HUES48 (cell line): ENCODE results near the gene COMMD1.
"Not testable (repeated sequence)": the region's sequence is repeated elsewhere in the genome, so short reads cannot be mapped to it uniquely, and the experiment has no call there.

ENCODE experiments used
- H3K27ac ChIP-seq: one replicate; pipeline ENCODE4 v1.7.0; 2013; ENCODE audit warnings: low read depth, low read length, inconsistent platforms
- H3K27me3 ChIP-seq: 2 replicates; pipeline ENCODE4 v1.6.1; 2013; ENCODE audit warnings: mild to moderate bottlenecking, low read length; ENCODE audit not compliant: control insufficient read depth, insufficient read depth
- H3K36me3 ChIP-seq: 2 replicates; pipeline ENCODE4 v1.6.1; 2013; ENCODE audit warnings: low read length; ENCODE audit not compliant: control insufficient read depth, insufficient read depth
- H3K4me1 ChIP-seq: 2 replicates; pipeline ENCODE4 v1.6.1; 2013; ENCODE audit warnings: mild to moderate bottlenecking, low read length; ENCODE audit not compliant: control insufficient read depth, insufficient read depth
- H3K4me3 ChIP-seq: 2 replicates; pipeline ENCODE4 v1.5.1; 2013; ENCODE audit warnings: mild to moderate bottlenecking, low read depth, low read length
- H3K9ac ChIP-seq: 2 replicates; pipeline ENCODE4 v1.6.1; 2013; ENCODE audit warnings: mild to moderate bottlenecking, low read depth, low read length, moderate library complexity
- H3K9me3 ChIP-seq: 2 replicates; pipeline ENCODE4 v1.6.1; 2013; ENCODE audit warnings: low read length; ENCODE audit not compliant: control insufficient read depth, insufficient read depth

The COMMD1 gene

GRCh38 chr2:62160691-62161090, 255.2 kb downstream of the COMMD1 start:
- not testable (repeated sequence) for H3K9ac ChIP-seq, H3K36me3 ChIP-seq
- H3K4me1 ChIP-seq, result peaks cover 13% of the 10 kb centered on the region

GRCh38 chr2:62163106-62163831, 257.8 kb downstream of the COMMD1 start:
- Histone ChIP-seq H3K4me3 (no peak overlapping the region), H3K4me1 (peaks cover 3% of the 10 kb centered on the region; the same call in 1 of the 2 replicates), H3K36me3 (no peaks in the 10 kb centered on the region), H3K9me3 (no peaks in the 10 kb centered on the region), H3K27me3 (no peaks in the 10 kb centered on the region), H3K27ac (no peak overlapping the region), H3K9ac (no peak overlapping the region)

More at GRCh38 chr2:62160691-62161090, 255.2 kb downstream of the COMMD1 start:
- not testable (repeated sequence) for H3K27me3 ChIP-seq, H3K27ac ChIP-seq, H3K9me3 ChIP-seq, H3K4me3 ChIP-seq

GRCh38 chr2:62163834-62164233, 258.4 kb downstream of the COMMD1 start:
- H3K4me1 ChIP-seq, result peaks cover 3% of the 10 kb centered on the region; the same call in 1 of the 2 replicates
- H3K4me3 ChIP-seq, result no peak overlapping the region
- H3K27me3 ChIP-seq, result no peaks in the 10 kb centered on the region
- H3K9ac ChIP-seq, result no peak overlapping the region
- no peak overlapping the region for H3K27ac ChIP-seq
- no peaks in the 10 kb centered on the region for H3K9me3 ChIP-seq
- H3K36me3 ChIP-seq, result no peaks in the 10 kb centered on the region

- H3K9ac ChIP-seq, result no peak overlapping the region
- no peak overlapping the region for H3K27ac ChIP-seq
- H3K36me3 ChIP-seq, result no peaks in the 10 kb centered on the region
- H3K9me3 ChIP-seq, result no peaks in the 10 kb centered on the region
- H3K27me3 ChIP-seq, result no peaks in the 10 kb centered on the region
- no peak overlapping the region for H3K4me3 ChIP-seq
- no peaks in the 10 kb centered on the region for H3K4me1 ChIP-seq
Measured at GRCh38 chr2:62175728-62176127, 270.3 kb downstream of the COMMD1 start.

- Histone ChIP-seq H3K27ac (no peak overlapping the region), H3K36me3 (no peaks in the 10 kb centered on the region), H3K27me3 (no peaks in the 10 kb centered on the region), H3K9me3 (no peaks in the 10 kb centered on the region), H3K4me3 (no peak overlapping the region), H3K9ac (no peak overlapping the region), H3K4me1 (peaks cover 3% of the 10 kb centered on the region)
Measured at GRCh38 chr2:62176801-62177200, 271.3 kb downstream of the COMMD1 start.

- Histone ChIP-seq H3K36me3 (no peaks in the 10 kb centered on the region), H3K9me3 (no peaks in the 10 kb centered on the region), H3K27me3 (no peaks in the 10 kb centered on the region), H3K4me1 (peaks cover 9% of the 10 kb centered on the region), H3K27ac (no peak overlapping the region), H3K9ac (no peak overlapping the region), H3K4me3 (no peak overlapping the region)
Measured at GRCh38 chr2:62177392-62178049, 272.0 kb downstream of the COMMD1 start.

GRCh38 chr2:62178741-62179271, 273.3 kb downstream of the COMMD1 start:
- Histone ChIP-seq H3K4me1 (peaks cover 10% of the 10 kb centered on the region), H3K27ac (no peak overlapping the region), H3K9ac (no peak overlapping the region), H3K4me3 (no peak overlapping the region), H3K36me3 (no peaks in the 10 kb centered on the region), H3K9me3 (no peaks in the 10 kb centered on the region), H3K27me3 (no peaks in the 10 kb centered on the region)

- Histone ChIP-seq H3K9me3 (no peaks in the 10 kb centered on the region), H3K27ac (no peak overlapping the region), H3K36me3 (no peaks in the 10 kb centered on the region), H3K4me1 (peaks cover 16% of the 10 kb centered on the region), H3K9ac (no peak overlapping the region), H3K4me3 (no peak overlapping the region), H3K27me3 (no peaks in the 10 kb centered on the region)
Measured at GRCh38 chr2:62180975-62181374, 275.5 kb downstream of the COMMD1 start.

- Histone ChIP-seq H3K9me3 (no peaks in the 10 kb centered on the region), H3K36me3 (no peaks in the 10 kb centered on the region), H3K27me3 (no peaks in the 10 kb centered on the region), H3K27ac (no peak overlapping the region), H3K4me1 (peaks cover 16% of the 10 kb centered on the region), H3K4me3 (no peak overlapping the region), H3K9ac (no peak overlapping the region)
Measured at GRCh38 chr2:62181843-62182242, 276.4 kb downstream of the COMMD1 start.

GRCh38 chr2:62184512-62185230, 279.2 kb downstream of the COMMD1 start:
- no peaks in the 10 kb centered on the region for H3K27me3 ChIP-seq
- no peak overlapping the region for H3K4me3 ChIP-seq
- peaks cover 16% of the 10 kb centered on the region for H3K4me1 ChIP-seq
- H3K27ac ChIP-seq, result no peak overlapping the region
- no peaks in the 10 kb centered on the region for H3K9me3 ChIP-seq
- H3K9ac ChIP-seq, result no peak overlapping the region
- no peaks in the 10 kb centered on the region for H3K36me3 ChIP-seq
